OCI-M1 (cell line): ENCODE data around the gene PRSS22.

Experiments used
- DNase-seq: peaks from one replicate; lab custom pipeline; 2025; lab: John Stamatoyannopoulos, UW

PRSS22 gene

GRCh38 chr16:2852731-2853507 lies 5.1 kb downstream of the PRSS22 start:
- DNase-seq: no peak

- DNase-seq: no peak
These were observed 5.8 kb downstream of the PRSS22 start for GRCh38 chr16:2852003-2852730.

- DNase-seq: no peak
These were observed 8.8 kb downstream of the PRSS22 start for GRCh38 chr16:2848933-2849725.

GRCh38 chr16:2846511-2847310 lies 11.3 kb downstream of the PRSS22 start:
- no peak for DNase-seq

GRCh38 chr16:2845116-2845515 lies 12.9 kb downstream of the PRSS22 start:
- DNase-seq: no peak

- no peak for DNase-seq
These were observed 14.4 kb downstream of the PRSS22 start for GRCh38 chr16:2843526-2843925.

- peak; percentile 30 for DNase-seq
These were observed 15.5 kb downstream of the PRSS22 start for GRCh38 chr16:2842340-2843000.

- no peak for DNase-seq
These were observed 16.2 kb downstream of the PRSS22 start for GRCh38 chr16:2841606-2842339.

- DNase-seq: no peak
These were observed 17.1 kb downstream of the PRSS22 start for GRCh38 chr16:2840914-2841313.

GRCh38 chr16:2839650-2840450 lies 18.1 kb downstream of the PRSS22 start:
- DNase-seq: no peak

- DNase-seq: peak; percentile 73
These were observed 19.0 kb downstream of the PRSS22 start for GRCh38 chr16:2838928-2839327.

- DNase-seq: no peak
These were observed 21.1 kb downstream of the PRSS22 start for GRCh38 chr16:2836646-2837508.

- DNase-seq: no peak
These were observed 22.1 kb downstream of the PRSS22 start for GRCh38 chr16:2835638-2836493.

- no peak for DNase-seq
These were observed 23.0 kb downstream of the PRSS22 start for GRCh38 chr16:2834968-2835367.

GRCh38 chr16:2833776-2834175 lies 24.2 kb downstream of the PRSS22 start:
- no peak for DNase-seq

GRCh38 chr16:2831203-2831602 lies 26.8 kb downstream of the PRSS22 start:
- no peak for DNase-seq

GRCh38 chr16:2830355-2830695 lies 27.6 kb downstream of the PRSS22 start:
- DNase-seq: no peak
